GM21786 (cell line): ENCODE measurements around the gene SPDYE4.

Experiments used
- ATAC-seq: cut with Tn5 transposase; IDR thresholded peaks from one replicate; pipeline ENCODE4 v1.9.1; 2021; ENCODE audit not compliant: unreplicated experiment

Gene SPDYE4

DNA sequence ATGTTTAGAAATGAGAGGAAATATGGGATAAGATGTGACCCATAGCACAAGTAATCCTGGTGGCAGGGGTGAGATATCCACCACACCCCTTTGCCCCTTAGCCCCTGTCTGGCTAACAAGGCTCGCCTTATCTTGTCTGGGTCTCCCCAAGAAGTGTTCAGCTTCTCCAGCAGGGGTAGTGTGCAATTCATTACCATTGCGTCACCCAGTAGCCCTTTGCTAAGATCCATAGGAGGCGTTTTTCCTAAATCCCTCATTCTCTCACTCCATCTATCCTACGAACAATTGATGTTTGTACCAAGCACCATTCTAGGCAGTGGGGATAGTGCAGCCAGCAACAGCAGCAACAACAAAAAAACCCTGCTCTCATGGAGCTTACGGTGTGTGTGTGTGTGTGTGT, 44.5 kb downstream of the SPDYE4 start:
- no peak for ATAC-seq

- ATAC-seq: no peak
These were observed 45.0 kb downstream of the SPDYE4 start for GRCh38 chr17:8713315-8713714.

- no peak for ATAC-seq
These were observed 45.6 kb downstream of the SPDYE4 start for GRCh38 chr17:8712698-8713097.

DNA sequence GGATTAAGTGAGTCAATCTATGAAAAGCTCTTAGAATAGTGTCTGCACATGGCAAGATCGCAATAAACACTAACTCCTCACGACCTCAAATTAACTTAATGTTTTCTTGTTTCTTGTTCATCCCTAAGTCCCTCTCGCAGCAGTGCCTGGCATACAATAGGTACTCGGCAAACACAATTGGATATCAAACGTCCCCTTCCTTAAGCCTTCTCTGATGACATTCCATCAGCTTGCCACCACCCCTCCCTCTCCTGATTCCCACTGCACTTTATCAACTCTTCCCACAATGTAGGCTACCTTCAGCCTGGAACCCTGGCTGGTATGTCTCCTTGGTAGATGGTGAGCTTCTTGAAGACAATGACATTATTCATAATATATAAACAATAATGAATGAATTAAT, 47.1 kb downstream of the SPDYE4 start:
- no peak for ATAC-seq

- ATAC-seq: no peak
These were observed 47.5 kb downstream of the SPDYE4 start for GRCh38 chr17:8710813-8711212.

DNA sequence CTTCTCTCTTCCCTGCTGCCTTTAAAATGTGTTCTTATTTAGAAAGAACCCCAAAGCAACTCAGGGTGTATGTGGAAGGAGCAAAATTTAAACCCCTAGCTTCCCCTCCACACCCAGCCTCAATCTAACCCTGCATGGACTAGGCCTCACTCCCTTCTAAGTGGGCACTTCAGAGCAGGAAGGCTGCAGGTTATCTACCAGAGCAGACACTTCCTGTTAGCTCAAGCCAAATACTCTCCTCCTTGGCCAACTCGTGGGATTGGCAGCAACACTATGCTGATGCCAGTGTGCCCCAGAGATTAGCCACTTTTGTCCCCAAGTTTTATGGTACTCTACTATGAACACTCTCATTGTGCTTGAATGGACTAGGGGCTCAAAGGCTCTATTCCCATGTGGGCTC, 49.3 kb downstream of the SPDYE4 start:
- ATAC-seq: no peak

DNA sequence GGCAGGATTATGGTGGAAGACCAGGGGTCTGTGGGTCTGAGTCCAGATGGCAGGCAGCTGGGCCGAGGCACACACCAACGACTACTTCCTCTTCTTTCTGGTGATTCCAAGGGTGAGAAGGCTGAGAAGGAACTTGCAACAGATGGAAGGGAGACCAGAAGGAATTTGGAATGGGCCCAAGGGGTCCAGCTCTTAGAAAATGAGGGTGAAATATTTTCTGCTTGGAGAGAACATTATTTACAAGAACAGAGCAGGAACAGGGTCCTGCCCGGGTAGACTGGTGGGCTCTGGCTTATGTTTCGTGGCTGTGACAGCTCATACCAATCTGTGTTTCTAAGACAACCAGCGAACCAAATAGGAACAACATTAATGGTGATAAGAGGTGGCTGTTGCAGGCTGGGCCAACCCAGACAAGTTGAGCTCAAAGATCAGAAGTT, 50.3 kb downstream of the SPDYE4 start:
- ATAC-seq: no peak

GRCh38 chr17:8707332-8708024, 50.9 kb downstream of the SPDYE4 start:
- ATAC-seq: no peak

- no peak for ATAC-seq
These were observed 51.9 kb downstream of the SPDYE4 start for GRCh38 chr17:8706431-8706830.

DNA sequence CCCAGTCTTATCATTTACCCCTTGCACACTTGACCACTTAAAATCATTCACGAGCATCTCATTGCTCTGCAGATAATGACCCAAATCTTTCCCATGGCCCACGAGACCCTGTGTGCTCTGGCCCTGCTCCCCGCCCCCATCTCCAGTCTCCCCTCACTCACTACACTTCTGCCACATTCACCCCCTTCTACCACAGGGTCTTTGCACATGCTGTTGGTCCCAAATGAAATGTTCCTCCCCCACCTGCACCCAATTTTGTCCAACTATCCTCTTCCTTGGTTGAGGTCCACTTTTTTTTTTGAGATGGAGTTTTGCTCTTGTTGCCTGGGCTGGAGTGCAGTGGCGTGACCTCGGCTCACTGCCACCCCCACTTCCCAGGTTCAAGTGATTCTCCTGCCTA, 52.9 kb downstream of the SPDYE4 start:
- no peak for ATAC-seq

GRCh38 chr17:8703001-8703400, 55.3 kb downstream of the SPDYE4 start:
- no peak for ATAC-seq

DNA sequence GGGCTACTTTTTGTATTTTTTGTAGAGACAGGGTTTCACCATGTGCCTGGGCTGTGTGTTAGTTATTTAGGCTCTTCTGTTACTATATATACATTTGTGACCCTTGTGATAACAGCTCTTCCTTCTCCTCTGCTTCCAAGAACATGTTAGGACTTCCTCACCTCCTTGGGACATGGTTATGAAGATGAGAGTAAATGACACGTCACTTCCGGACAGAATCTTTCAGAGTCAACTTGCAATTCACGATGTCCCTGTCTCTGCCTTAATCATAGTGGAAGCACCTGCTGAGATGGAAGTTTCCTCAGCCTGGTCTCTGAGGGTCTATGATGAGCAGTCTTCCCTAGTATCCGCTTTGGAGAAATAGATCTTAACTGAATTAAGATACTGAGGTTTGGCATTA, 56.6 kb downstream of the SPDYE4 start:
- ATAC-seq: no peak

- no peak for ATAC-seq
These were observed 57.1 kb downstream of the SPDYE4 start for GRCh38 chr17:8701221-8701620.
